ENCODE measurements around the gene OR4D11.

The OR4D11 gene

GRCh38 chr11:59550368-59550841 is 47.0 kb downstream of the OR4D11 start:
- DNase-seq: peak; percentile 82 to 88

- peak; percentile 84 to 85 for DNase-seq
These were observed 47.7 kb downstream of the OR4D11 start for GRCh38 chr11:59550842-59551658.

DNA sequence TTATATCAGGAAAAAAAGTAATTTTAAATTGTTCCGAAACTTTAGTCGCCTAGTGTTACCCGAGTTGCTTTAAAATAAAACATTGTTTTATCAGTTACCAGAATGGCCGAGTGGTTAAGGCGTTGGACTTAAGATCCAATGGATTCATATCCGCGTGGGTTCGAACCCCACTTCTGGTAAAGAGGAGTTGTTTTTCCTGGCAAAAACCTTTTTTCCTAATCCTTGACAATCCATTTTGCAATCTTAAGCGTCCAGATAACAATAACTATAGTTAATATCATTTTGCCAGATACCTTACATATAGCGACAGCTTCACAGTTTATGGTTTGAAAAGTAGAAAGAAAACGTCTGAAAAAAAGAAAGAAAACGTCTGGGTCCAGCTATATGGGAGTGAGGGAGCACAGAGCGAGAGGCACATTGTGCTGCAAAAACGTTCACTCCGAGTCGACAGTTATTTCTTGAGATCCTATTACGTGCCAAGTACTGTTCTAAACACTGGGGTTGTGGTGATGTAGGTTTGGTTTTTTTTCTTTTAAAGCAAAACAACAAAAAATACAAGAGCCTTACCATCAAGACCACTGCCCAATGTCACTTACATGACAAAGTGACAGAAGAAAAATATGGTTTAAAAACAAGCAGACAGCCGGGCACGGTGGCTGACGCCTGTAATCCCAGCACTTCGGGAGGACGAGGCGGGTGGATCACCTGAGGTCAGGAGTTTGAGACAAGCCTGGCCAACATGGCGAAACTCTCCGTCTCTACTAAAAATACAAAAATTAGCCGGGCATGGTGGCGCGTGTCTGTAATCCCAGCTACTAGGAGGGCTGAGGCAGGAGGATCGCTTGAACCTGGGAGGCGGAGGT is 48.5 kb downstream of the OR4D11 start:
- DNase-seq: no peak

- no peak for DNase-seq
These were observed 49.5 kb downstream of the OR4D11 start for GRCh38 chr11:59552844-59553243.

DNA sequence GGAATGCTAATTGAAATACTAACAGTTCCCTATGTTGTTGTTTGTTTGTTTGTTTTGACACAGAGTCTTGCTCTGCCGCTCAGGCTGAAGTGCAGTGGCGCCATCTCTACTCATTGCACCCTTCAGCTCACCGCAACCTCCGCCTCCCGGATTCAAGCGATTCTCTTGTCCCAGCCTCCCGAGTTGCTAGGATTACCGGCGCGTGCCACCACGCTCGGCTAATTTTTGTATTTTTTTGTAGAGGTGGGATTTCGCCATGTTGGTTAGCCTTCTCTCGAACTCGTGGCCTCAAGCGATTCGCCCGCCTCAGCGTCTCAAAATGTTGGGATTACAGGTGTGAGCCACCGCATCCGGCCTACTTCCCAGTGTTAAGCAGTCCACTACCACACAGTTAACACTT is 49.9 kb downstream of the OR4D11 start:
- no peak for DNase-seq
